ENCODE results near the gene NRIP1.
"Not testable (repeated sequence)": the region's sequence is repeated elsewhere in the genome, so short reads cannot be mapped to it uniquely, and the experiment has no call there.

The NRIP1 gene

DNA sequence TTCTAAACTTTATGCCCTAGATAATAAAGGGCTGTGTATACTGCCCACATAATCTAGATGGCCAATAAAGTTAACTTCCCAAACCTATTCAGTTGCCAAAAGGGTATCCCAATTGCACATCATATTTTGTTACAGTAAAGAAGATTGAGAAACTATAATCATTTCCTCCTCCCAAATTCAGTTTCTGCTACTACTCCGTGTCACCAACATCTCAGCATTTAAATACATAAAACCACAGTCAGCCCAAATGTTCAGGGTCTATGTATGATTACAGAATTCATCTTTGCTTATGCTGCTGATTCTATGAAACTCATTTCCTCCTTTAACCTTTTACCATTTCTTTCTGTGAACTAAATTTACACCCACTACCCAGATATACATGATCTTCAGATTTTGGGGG, 28.6 kb downstream of the NRIP1 start:
- no peak for DNase-seq

DNA sequence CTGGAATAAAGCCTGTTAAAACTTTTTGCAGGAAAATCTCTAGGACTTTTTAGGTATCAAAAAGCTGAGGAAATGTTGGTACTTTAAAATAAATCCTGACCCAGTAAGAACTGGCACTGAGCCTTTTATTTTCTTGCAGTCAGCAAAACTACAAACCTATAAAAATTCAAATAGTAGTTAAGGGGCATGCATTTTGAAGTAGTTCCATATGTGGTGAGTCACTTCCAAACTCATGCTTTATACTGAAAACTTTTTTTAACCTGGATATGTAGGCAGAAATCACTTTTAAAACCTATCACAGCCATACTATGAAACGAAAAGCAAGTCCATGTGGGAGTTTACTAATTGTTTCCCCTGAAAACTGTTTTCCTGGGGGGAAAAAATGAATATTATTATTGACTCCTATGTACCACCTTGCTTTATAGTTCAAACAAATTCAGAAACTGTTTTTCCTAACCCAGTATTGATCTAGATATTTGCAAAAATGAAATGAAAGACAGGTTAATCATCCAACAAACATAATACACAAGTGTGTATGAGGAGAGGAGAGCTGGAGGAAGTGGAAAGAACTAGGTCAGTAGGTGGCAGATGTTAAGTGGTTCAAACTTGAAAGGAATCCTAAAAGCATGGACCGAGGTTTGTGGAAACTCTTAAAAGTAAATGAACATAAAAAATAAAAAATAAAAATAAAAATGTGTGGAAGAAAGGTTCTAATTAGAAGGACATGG, 30.5 kb downstream of the NRIP1 start:
- no peak for DNase-seq

DNA sequence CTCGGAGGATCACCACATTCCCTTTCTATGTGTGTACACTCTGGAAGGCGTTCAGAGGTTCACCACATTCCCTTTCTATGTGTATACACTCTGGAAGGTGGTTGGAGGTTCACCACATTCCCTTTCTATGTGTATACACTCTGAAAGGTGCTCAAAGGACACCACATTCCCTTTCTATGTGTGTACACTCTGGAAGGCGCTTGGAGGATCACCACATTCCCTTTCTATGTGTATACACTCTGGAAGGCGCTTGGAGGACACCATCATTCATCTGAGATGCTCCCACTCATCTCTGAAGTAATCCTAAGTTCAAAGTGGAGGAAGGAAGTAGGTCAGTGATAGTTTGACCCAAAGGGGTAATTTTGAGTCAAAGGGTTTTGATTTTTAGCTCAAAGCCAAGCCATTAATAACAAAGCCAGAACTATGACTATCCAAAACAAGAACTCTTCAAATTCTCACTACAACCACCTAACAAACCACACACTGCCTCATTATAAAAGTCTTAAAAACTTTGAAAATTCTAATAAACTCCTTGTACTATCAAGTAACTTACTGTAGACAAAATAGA, 32.9 kb downstream of the NRIP1 start:
- DNase-seq: no peak

DNA sequence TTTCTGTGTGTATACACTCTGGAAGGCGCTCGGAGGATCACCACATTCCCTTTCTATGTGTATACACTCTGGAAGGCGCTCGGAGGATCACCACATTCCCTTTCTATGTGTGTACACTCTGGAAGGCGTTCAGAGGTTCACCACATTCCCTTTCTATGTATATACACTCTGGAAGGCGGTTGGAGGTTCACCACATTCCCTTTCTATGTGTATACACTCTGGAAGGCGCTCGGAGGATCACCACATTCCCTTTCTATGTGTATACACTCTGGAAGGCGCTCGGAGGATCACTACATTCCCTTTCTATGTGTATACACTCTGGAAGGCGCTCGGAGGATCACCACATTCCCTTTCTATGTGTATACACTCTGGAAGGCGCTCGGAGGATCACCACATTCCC, 33.4 kb downstream of the NRIP1 start:
- not testable (repeated sequence) for DNase-seq

DNA sequence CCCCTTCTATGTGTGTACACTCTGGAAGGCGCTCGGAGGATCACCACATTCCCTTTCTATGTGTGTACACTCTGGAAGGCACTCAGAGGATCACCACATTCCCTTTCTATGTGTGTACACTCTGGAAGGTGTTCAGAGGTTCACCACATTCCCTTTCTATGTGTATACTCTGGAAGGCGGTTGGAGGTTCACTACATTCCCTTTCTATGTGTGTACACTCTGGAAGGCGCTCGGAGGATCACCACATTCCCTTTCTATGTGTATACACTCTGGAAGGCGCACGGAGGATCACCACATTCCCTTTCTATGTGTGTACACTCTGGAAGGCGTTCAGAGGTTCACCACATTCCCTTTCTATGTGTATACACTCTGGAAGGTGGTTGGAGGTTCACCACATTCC, 33.9 kb downstream of the NRIP1 start:
- DNase-seq: not testable (repeated sequence)

DNA sequence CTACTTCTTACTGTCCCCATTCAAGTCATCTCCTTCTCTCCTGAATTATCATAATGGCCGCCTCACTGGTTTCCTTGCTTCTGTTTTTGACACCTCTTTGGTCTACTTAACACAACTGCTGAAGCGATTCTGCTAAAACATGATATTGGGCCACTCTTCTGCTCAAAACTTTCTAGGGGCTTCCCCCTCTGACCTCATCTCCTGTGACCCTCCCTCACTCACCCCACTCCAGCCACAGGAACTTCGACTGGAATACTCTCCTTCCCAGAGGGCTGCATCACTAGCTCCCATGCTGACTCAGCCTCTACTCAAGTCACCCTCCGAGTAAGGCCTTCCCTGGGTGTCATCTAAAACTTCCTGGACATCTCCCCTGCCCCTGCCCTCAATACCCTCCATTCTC, 35.7 kb downstream of the NRIP1 start:
- DNase-seq: no peak

DNA sequence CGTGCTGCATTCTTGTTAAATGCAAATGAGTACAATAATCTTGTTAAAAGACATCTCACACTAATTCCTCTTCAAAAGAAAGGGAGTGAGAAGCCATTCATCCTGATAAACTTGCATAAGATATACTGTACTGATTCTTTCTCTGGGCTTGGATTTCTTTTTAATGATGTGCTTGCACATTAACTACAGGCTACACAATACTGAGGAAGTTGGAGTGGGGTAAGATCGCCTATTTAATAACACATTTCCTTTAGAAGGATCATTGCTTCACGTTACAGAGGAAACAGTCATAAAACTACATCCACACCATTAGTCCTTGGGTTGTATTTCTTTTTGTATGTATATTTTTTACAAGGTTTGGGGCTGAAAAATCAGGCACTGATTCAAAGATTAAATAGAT, 36.6 kb downstream of the NRIP1 start:
- no peak for DNase-seq

DNA sequence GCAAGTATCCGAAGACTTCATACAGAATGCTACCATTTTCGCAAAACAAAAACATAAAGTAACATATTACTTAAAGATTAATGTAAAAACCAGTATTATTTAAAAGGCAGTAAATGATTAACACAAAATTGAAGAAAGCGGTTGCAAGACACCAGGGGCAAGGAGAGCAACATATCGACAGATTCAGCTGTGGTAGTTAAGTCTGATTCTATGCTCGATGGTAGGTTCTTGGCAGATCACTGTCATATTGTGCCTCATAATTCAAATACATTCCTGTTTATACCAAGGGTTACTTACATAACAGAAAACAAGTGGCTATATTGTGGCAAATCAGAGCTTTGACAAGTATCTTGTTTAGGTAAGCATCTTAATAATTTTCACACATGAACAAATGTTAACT, 37.7 kb downstream of the NRIP1 start:
- DNase-seq: no peak

DNA sequence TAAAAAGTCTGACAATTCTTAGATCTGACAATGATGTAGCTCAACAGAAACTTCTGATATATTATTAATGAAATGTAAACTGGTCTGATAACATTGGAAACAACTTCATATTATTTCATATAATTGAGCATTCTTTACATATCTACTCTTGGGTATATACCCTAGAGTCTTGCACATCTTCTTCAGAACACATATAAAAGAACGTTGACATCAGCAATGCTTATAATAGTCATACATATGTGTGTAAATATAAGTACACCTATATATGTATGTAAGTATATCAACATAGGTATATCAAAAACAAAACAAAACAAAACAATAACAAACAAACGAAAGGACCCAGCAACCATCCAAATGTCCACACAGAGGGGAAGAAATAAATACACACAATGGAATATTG, 38.4 kb downstream of the NRIP1 start:
- DNase-seq: no peak

DNA sequence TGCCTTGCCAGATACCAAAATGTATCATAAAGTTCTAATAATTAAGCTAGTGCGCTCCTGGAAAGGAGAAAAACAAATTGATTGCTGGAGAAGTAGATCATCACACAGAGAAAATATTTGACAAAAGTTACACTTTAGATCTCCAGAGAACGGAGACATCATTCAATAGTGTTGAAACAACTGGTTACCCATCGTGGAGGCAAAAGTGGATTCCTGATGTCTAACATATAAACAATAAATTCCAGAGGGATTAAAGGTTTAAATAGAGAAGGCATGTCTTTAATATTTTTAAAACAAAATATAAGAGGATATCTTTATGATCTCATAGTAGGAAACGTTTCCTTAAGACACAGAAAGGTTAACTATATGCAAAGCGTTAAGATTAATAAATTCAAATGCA, 41.0 kb downstream of the NRIP1 start:
- no peak for DNase-seq

DNA sequence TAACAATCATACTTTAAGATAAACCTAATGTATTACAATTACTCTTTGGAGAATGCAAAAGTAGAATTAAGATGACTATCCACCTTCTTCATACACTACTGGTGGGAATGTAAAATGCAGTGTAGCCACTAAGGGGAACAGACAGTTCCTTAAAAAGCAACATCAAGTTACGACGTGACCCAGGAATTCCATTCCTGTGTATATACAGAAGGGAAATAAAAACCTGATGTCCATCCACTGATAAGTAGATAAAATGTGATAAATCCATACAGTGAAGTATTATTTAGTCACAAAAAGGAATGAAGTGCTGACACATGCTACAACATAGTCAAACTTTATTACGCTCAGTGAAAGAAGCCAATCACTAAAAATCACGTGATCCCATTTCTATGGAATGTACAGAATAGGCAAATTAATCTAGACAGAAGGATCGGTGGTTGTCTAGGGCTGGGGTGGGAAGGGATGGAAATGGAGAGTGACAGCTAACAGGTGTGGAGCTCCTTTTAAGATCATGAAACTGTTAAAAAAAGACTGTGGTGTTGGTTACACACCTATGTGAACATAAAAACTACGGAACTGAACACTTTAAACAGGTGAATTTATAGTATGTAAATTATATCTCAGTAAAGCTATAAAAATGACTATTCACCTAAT, 42.1 kb downstream of the NRIP1 start:
- no peak for DNase-seq

DNA sequence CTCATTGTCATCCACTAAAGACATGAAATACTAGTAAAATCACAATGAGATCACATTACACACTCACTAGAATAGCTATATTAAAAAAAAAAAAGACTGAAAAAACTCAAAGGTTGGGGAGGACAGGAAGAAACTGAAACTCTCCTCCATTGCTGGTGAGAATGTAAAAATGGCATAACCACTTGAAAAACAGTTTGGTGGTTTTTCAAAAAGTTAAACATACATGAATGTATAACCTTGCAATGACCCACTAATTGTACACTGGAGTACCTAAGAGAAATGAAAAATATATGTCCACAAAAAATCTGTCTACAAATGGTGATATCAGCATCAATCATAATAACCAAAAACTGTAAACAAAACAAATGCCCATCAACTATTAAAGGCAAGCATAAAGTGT, 44.0 kb downstream of the NRIP1 start:
- no peak for DNase-seq

DNA sequence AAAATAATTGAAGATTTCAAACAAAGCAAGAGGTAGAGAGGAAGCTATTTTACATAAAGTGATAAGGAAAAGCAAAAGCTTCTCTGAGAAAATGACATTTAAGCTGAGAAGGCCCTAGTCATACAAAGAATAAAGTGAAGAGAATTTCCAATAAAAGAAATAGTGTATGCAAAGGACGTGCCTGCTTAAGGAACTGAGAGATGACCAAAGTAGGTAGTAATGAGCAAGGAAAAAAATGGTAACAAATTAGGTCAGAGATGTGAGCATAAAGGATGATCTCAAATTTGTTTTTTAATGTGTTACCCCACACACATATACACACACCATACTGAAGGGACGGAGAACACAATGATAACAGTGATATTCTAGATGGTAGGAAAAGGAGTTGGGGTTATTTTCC, 46.4 kb downstream of the NRIP1 start:
- no peak for DNase-seq

DNA sequence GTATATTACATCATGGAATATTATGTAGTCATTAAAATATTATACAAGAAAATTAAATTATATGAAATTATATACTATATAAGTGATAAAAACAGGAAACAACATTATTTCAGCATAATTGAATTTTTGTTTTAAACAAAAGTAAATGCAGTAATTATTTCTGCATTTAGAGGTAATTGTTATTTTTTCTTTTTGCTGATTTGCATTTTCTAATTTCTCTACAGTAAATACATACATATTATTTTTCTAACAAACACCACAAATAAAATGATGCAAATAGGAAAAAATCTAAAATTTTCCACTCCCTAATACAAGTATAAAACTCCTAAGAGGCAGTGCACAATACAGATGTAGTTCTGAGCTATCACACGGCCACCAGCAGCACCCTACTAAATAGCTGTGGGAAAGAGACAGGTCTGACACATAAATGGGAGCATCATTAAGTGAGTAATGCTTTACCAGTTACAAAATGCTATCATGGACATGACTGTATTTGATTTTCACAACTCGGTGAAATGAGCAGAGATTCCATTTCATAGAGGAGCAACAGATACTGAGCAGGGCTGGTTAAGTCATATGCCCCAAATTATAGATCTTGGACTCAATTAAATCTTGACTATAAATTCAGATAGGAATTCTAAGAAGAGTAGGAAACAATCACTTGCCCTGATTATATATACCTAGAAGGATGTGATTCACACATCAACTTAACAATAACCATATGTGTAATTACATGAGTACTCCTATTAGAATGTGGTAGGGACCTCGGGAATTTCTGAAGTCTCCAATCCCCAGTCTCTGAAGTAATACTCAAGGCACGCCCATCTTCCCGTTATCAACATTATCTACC, 49.0 kb downstream of the NRIP1 start:
- DNase-seq: no peak

DNA sequence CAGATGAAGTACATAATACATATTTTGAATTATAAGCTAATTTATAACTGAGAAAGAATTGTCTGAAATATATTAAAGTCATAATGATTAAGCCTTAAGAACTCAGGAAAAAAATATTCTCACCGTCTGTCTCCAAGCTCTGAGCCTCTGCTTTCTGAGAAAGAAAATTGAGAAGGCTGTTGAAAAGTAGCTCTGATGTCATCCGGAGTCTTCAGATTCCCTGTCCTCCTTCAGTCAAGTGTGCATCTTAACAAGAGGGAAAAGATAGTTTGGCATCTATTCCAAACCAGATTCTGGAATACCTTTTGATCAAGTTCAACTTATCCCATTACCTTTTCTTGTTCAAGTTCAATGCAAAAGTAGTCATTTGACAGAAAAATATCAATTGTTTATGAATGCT, 50.6 kb downstream of the NRIP1 start:
- DNase-seq: no peak

DNA sequence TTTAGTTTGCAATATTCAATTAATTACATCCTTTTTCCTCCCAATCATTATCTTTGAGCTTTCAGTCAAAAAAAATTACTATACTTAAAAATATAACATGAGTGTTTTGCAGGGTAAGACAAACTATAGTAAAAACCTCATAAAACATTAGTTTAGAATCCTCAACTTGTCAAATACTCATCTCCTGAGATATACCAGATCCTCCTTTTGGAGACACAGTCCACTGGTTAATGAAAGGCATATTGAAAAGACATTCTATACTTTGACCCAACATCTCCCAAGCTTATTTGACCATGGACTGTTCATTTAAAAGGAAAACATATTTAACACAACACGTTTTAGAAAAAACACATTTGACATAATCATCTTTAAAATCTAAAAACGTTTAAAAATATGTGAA, 52.8 kb downstream of the NRIP1 start:
- no peak for DNase-seq

DNA sequence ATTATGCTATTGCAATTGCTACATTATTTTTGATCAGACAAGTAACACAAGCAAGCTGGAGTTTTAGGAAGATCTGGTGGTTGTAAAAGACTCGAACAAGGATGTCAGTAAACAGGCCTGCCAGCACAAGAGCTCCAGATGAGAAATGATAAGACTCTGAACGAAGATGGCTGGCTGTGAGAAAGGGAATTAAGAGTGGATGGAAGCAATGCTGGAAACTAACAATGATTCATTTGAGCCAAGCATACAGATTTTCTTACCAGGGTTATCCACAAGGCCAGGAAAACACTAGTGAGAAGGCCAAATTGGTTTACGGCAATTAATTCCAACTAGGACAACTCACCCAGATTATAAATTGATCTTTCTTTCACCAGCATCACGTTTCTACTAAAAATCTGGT, 54.2 kb downstream of the NRIP1 start:
- no peak for DNase-seq

DNA sequence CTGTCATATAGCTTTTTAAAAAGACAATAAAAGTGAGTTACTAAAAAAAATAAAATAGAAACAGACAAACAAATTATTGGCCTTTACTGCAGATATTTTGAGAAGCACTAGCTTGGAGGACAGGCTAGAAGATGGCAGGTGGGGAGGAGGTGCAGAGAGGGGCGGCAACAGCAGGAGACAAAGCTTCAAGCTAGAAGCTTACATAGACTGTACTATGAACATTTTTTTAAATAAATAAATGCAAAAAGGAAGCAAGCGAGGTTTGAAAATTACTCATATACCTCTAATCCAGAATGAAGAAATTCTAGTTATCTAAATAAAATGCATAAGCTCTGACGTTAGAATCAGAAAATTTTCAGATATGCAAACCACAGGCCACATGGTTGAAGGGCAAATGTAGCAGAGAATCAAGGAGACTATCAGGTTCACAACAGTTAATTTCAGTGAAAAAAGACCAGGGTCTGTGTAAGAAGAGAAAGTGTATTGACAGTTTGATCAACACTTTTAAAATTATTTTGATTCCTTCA, 54.9 kb downstream of the NRIP1 start:
- no peak for DNase-seq

DNA sequence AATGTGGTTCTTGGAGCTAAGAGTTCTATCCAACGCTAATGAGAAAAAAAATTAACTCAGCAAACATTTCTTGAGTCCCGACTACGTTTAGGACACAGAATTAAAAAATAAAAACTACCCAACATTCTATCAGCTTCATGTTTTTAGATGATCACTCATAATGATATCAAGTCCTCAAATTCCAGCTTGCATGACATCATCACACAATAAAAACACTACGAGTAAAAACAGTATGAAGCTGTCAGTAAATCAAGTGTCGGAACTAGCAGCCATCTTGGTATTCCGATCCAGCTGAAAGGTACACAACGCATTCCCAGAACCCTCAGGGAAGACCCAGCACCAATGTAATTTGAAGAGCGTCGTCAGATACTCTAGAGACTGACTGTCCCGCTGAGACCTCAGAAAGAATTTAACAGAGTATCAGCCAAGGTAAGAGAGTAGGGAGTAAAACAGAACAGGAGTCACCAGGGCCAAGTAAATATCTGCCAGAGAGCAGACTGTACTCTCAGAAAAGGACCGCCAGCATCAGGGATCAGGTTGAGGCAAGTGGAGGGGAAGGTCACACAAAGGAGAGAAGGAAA, 57.0 kb downstream of the NRIP1 start:
- no peak for DNase-seq

DNA sequence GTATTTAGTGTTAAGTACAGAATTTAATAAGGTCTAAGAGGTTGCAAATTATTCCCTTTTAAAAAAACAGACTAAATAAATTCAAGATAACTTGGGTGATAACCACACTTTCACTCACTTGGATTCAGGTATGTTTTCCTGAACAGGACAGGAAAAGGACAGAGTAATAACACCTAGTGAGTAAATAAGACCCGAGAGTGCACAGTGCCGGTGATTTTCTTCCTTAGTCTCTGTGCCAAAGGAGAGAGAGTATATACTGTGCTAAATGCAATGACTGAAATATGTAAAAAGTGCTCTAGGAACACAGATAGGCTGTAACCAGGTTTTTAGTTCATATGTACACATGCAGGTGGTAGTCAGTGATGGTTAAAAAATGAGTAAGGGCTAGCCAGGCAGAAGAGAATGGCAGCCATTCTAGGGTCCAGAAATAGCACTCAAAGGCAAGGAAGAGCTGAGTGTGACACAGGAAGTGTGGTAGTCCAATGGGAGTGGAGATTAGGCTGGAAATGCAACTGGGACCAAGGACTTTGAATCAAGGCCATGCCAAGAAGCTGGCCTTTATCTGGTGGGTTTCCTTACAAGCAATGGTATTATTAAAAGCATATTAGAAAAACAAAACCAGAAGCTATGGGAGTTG, 58.1 kb downstream of the NRIP1 start:
- no peak for DNase-seq

DNA sequence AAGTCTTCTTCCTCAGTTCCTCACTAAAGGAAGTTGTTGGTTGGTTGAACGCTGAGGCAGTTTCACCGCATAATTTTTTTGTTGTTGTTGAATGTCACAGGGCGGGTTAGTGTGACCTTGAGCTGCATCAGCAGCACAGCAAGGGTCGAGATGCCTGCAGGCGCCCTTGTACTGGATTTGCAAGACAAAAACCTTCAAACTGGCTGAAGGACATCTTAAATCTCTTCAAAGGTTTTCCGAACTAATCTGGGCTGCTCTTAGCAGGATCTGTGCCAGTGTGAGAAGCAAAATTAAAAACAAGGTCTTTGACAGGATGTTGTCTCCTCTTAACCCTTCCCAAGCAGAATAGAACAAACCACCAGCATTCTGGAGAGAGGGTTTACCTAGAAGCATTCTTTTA, 59.4 kb downstream of the NRIP1 start:
- no peak for DNase-seq

DNA sequence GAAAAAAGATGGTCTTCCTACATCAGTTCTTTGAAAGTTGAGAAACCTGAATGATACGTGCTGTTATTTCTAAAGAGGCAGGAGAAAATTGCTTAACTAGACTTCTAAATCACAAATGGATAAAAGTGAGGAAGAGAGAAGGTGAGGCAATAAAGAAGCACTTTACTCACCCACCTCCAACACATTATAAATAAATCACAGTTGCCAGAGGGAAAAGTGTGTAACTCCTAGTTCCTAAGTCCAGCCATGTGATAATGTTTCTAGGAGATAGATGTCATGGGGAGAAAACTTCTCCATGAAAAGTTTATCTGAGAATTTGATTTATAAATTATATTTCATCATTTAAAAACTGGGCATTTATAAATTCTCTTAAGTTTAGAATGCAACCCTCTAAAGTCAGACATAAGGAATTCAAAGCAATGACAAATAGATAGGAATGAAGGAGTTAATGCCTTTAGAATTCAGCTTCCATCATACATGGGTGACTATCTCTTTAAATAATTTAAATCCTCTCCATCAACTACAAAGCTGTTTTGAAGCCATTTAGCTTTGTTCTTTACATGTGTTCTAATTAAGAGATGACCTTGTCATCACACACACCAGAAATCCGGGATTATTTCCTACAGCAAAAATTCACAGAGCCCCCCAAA, 60.0 kb downstream of the NRIP1 start:
- no peak for DNase-seq
